ENCODE measurements around the gene POLR2B.
"Not testable (repeated sequence)": the region's sequence is repeated elsewhere in the genome, so short reads cannot be mapped to it uniquely, and the experiment has no call there.

The POLR2B gene

GRCh38 chr4:56978750-56979303 lies at the start of gene POLR2B:
Gene POLR2B, plus strand, starts transcription at chr4:56978896. Its CDS starts 90 bp downstream, at chr4:56978986.
- DNase-seq = peak; percentile 93 to 96

GRCh38 chr4:56930638-56931037 lies 48.1 kb upstream of the POLR2B start:
- no peak for DNase-seq

DNA sequence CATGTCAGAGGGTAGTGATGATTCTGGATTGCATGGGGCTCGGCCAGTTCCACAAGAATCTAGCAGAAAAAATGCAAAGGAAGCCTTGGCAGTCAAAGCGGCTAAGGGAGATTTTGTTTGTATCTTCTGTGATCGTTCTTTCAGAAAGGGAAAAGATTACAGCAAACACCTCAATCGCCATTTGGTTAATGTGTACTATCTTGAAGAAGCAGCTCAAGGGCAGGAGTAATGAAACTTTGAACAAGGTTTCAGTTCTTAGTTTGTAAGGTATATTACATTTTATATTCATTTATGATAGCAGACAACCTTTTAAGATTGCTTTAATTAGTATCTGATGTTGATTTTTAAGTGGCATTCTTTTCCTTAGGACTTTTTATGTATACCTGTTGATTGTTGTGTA lies 46.8 kb upstream of the POLR2B start:
- no peak for DNase-seq

- no peak for DNase-seq
Observed at GRCh38 chr4:56937262-56937661, 41.4 kb upstream of the POLR2B start.

- DNase-seq = not testable (repeated sequence)
Observed at GRCh38 chr4:56939826-56940225, 38.9 kb upstream of the POLR2B start.

- no peak for DNase-seq
Observed at GRCh38 chr4:56940403-56940802, 38.3 kb upstream of the POLR2B start.

DNA sequence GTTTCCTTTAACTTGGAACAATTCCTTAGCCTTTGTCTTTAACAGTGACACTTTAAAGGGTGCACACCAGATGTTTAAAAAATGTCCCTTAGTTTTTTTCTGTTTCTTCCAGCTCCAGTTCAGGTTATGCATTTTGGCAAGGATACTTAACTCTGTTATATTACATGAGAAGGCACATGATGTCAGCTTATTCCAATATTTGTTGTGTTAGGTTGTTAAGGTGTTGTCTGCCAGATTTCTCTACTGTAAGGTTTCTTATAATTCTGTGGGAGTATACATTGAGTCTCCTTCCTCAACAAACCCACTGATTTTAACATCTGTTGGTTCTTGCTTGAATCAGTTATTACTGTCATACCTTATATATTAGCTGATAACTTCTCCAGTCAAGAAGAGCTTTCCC lies 37.7 kb upstream of the POLR2B start:
- DNase-seq = no peak

DNA sequence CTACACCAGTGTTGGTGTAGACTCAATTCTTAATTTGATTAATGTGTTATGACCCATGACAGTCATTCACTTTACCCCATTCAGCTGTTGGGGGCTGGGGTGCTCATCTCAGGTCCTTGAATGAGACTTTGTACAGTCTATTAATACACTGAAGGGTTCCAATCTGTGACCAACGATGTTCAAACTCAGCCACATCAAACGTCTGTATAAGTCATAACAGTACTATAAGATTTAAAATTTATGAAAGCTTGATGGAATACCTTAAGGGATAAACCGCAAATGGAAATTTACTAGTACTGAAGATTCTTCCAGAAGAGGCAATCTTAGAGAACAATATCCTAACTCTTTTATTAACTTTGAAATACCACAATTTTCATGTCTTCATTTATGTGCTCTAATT lies 37.3 kb upstream of the POLR2B start:
- no peak for DNase-seq

GRCh38 chr4:56953680-56954520 lies 24.8 kb upstream of the POLR2B start:
- no peak for DNase-seq

DNA sequence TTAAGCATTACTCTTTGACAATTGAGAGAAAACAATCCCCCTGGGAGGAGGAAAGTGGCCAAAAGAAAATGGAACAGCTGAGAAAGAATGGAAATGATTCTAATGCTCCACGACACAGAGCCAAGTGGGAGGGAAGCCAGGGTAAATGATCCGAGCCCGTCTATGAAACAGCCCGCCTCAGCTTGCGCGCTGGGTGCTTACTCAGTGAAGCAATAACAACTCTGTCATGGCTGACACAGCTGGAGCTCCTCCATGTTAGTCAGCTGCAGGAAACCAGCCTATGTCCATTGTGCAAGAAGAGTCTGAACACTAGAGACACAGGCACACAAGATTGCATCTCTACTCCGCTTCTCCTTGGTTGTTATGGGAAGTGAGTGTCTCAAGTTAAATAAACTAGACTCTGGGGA lies 20.6 kb upstream of the POLR2B start:
- DNase-seq = no peak

DNA sequence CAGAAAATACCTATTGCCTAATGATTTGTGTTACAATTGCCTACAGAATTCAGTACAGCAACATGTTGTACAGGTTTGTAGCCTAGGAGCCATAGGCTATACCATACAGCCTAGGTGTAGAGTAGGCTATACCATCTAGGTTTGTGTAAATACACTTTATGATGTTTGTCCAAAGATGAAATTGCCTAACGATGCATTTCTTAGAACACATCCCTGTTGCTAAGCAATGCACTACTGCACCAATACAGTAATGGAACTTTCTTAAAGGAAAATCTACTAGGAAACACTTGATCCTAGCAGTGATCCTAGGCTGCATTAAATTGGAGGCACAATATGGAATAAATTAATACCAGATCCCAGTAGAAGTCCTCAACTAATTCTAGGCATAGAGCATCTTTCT lies 19.6 kb upstream of the POLR2B start:
- DNase-seq = no peak

- DNase-seq = no peak
Observed at GRCh38 chr4:56961107-56961500, 17.6 kb upstream of the POLR2B start.

GRCh38 chr4:56971383-56971782 lies 7.3 kb upstream of the POLR2B start:
- DNase-seq = no peak

- DNase-seq = no peak
Observed at GRCh38 chr4:56972389-56972788, 6.3 kb upstream of the POLR2B start.

GRCh38 chr4:56972809-56973208 lies 5.9 kb upstream of the POLR2B start:
- no peak for DNase-seq

GRCh38 chr4:56973336-56973735 lies 5.4 kb upstream of the POLR2B start:
- no peak for DNase-seq

DNA sequence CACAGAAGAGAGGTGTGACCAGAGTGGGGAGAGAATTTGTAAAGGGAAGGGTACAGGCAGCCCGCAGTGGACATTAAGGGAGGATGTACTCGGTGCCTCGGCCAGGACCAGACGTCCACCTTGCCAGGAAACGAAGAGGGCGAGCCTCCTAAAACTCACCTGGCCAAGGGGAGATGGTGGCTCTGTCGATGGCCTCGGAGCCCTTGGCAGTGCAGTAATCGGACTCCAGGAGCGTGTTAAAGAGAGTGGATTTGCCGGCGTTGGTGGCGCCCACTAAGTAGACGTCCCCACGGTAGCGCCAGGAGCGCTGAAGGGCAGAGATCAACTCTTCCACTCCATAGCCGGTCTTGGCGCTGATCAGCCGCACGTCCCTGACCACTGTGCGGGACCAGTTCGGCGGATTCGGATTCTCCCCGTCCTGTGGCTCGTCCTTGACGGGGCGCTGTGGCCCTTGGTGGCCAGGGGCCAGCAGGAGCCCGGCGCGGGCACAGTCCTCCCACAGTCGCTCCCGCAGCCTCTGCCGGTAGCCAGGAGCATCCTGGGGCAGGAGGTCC lies 2.3 kb upstream of the POLR2B start:
- peak in 1 of 2 experiments; percentile 22 for DNase-seq

DNA sequence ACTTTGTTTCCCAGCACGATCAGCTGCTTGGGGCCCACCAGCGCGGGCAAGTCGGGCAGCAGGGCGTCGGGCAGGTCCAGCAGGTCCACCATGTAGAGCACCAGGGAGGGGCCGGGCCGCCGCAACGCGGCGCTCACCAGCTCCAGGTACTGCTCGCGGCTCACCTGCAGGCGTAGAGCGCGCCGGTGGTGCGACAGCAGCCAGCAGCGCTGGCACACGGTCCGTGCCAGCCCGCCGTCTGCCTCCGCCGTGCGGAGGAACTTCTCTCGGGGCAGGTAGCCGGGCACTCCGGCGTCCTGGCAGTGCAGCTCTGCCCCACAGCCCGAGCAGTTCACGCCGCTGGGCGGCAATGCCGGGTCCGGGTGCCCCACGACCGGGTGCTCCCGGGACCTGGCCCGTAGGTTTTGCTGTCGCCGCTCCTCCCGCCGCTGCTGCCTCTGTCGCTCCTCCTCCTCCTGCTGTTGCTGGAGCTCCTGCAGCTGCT lies 1.8 kb upstream of the POLR2B start:
- no peak for DNase-seq

DNA sequence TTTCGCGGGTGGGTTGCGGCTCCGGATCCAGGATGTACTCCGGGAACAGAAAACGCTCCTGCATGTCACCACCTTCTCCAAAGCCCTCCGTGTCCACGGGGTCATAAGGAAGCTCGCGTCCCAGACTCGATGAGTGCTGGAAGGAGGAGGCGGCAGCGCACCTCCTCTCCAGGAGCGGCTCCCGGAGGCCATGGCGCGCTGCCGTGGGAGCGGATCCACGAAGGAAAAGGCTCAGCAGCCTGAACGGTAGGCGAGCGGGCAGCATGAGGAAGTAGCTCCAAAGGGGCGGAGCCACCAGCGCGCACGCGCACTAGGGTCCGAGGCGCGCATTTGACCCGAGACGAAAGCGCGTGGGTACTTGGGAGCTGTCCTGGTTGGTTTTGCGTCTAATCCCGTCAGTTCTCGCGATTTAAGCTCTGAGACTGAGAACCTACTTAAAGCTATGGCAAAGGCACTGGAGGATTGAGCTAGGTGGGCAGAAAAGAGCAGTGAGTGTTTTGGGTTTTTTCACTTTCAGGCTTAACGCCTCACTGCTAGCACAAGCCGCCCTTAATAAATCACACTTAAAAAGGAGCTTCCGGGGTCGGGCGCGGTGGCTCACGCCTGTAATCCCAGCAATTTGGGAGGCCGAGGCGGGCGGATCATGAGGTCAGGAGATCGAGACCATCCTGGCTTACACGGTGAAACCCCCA lies 1.2 kb upstream of the POLR2B start, which contains the start of gene NOA1:
Gene NOA1 (minus strand): TSS at position 286 of the 692 bp plus-strand sequence. CDS start 21 bp downstream, at position 265.
- DNase-seq = peak; percentile 98 to 99

- no peak for DNase-seq
Observed at GRCh38 chr4:56979421-56980072, 851 bp downstream of the POLR2B start.

GRCh38 chr4:56981795-56982201 lies 3.1 kb downstream of the POLR2B start:
- no peak for DNase-seq

DNA sequence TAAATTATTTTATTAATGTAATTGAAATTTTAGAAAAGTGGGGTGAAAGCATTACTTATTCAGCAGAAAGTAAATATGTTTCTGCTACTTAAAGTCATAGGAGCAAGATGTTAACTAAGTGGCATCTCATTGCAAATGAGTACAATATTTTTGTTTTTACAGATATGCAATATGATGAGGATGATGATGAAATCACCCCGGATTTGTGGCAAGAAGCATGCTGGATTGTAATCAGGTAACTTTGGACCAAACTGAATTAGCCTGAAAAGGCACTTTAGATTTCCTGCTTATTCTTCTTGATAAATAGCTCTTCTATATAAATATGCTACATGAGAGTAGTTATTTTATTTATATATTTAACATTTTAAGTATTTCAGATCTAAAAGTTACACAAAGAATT lies 7.5 kb downstream of the POLR2B start:
- no peak for DNase-seq

DNA sequence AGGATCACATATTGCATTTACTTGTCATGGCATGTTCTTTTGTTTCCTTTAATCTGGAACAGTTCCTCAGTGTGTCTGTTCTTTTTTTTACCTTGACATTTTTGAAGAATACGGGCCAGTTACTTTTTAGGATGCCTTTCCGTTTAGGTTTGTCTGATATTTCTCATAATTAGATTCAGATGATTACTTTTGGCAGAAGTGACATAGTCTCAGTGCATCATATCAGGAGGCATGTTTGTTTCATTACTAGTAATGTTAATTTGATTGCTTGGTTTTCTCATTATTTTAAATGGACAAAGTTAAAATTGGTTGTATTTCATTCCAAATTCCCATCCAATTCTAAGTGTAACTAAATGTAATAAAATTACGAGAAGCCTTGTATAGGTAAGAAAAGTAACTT lies 8.3 kb downstream of the POLR2B start:
- DNase-seq = no peak
